HepG2 (cell line): ENCODE data around the gene ANXA11. TPM values are rescaled to one million over a fixed set of nuclear protein-coding genes. Genes with fewer than 3 reads are reported as not detected.
A peak's percentile ranks its signal among the peaks of the same experiment; 100 is the strongest.

ENCODE experiments used
- ATAC-seq: fragments of 200-7000 bp; cut with Tn5 transposase; 3 replicates; pipeline ENCODE4 v1.9.1; 2020; ENCODE audit warnings: mild to moderate bottlenecking, moderate library complexity
- BruUV-seq: library from RNA; stranded (reverse); fragments of 400-500 nt; replicated peaks from 2 replicates; lab custom pipeline; 2021; lab: Mats Ljungman, UMichigan
- CTCF ChIA-PET: fragments of 300-600 bp; formaldehyde crosslinking; extraction: SDS; loops from one replicate; lab custom pipeline; 2021; ENCODE audit warnings: low total read pairs, inconsistent platforms, low intra/inter-chr PET ratio; lab: Yijun Ruan, JAX
- POLR2A ChIA-PET: fragments of 350-600 bp; sonication (Branson Sonifier 250); formaldehyde crosslinking; loops from one replicate; lab custom pipeline; 2020; ENCODE audit warnings: antibody characterized with exemption, inconsistent platforms; lab: Yijun Ruan, JAX
- DNase-seq: peaks from one replicate; pipeline ENCODE4 v3.0.0-alpha.2; 2015; ENCODE audit warnings: low spot score
- FAIRE-seq: peaks from 3 replicates; lab custom pipeline; 2011; peaks lifted over from hg19 to GRCh38; lab: Jason Lieb, UNC
- H2AFZ ChIP-seq: one replicate; pipeline ENCODE4 v1.6.1; 2011; ENCODE audit warnings: low read length, inconsistent platforms
- H3K27ac ChIP-seq: fragments of 300-600 bp; 3 replicates; pipeline ENCODE4 v1.8.0; 2011; ENCODE audit warnings: mixed run types, mild to moderate bottlenecking, mixed read lengths, low read length, inconsistent platforms; ENCODE audit not compliant: insufficient read depth; ENCODE audit errors: extremely low read length
- H3K27me3 ChIP-seq, 2 experiments: fragments of 200-600 bp in 1 of 2; 2 replicates in 1 of 2; 3 replicates in 1 of 2; pipeline versions ENCODE4 v1.6.0 to v1.8.0; 2011; ENCODE audit warnings: low read length in 2 of 2, mild to moderate bottlenecking in 2 of 2, moderate library complexity in 2 of 2, inconsistent platforms in 1 of 2; ENCODE audit not compliant: insufficient read depth in 2 of 2, control insufficient read depth in 1 of 2
- H3K36me3 ChIP-seq, 2 experiments: fragments of 200-600 bp in 1 of 2; replicated peaks in 1 of 2; 2 replicates in 1 of 2; 3 replicates in 1 of 2; pipeline versions ENCODE4 v1.5.1 to v1.8.0; 2011; ENCODE audit warnings: low read length in 2 of 2, inconsistent platforms in 1 of 2; ENCODE audit not compliant: insufficient read depth in 2 of 2, control insufficient read depth in 1 of 2
- H3K4me1 ChIP-seq: 2 replicates; pipeline ENCODE4 v1.5.1; 2012; ENCODE audit warnings: low read length, inconsistent platforms; ENCODE audit not compliant: insufficient read depth
- H3K4me2 ChIP-seq: 2 replicates; pipeline ENCODE4 v1.6.0; 2011; ENCODE audit warnings: low read depth, low read length, inconsistent platforms
- H3K4me3 ChIP-seq, 3 experiments: fragments of 200-600 bp in 1 of 3; sonication (generic), shearing (Covaris generic) in 1 of 3; replicated peaks in 1 of 3; 2 replicates each; pipeline ENCODE4 v1.5.1; 2011 to 2016; ENCODE audit warnings: low read length in 3 of 3, inconsistent platforms in 2 of 3, low read depth in 2 of 3, mild to moderate bottlenecking in 2 of 3, control low read depth in 1 of 3, mixed read lengths in 1 of 3; ENCODE audit not compliant: insufficient read depth in 1 of 3
- H3K79me2 ChIP-seq: one replicate; pipeline ENCODE4 v1.6.1; 2011; ENCODE audit warnings: low read length, inconsistent platforms; ENCODE audit not compliant: insufficient read depth
- H3K9ac ChIP-seq: 2 replicates; pipeline ENCODE4 v1.6.0; 2011; ENCODE audit warnings: mild to moderate bottlenecking, low read depth, low read length, inconsistent platforms; ENCODE audit not compliant: insufficient read depth
- H3K9me3 ChIP-seq: 2 replicates; pipeline ENCODE4 v1.5.1; 2012; ENCODE audit warnings: mild to moderate bottlenecking, low read length
- H4K20me1 ChIP-seq: 2 replicates; pipeline ENCODE4 v1.6.0; 2011; ENCODE audit warnings: inconsistent platforms, mild to moderate bottlenecking, low read length, moderate library complexity; ENCODE audit not compliant: insufficient read depth
- KLF16 ChIP-seq, 2 experiments: sonication (generic) in 1 of 2; formaldehyde crosslinking in 1 of 2; IDR thresholded peaks; 2 replicates each; pipeline versions ENCODE4 v1.6.1 to v1.8.0; 2016 to 2023; ENCODE audit warnings: missing genetic modification reagents in 2 of 2, missing compliant biosample characterization in 1 of 2
- NR1H2 ChIP-seq: sonication (generic); formaldehyde crosslinking; IDR thresholded peaks from 2 replicates; pipeline ENCODE4 v1.8.1; 2022; ENCODE audit warnings: low read depth, missing genetic modification reagents, borderline replicate concordance
- SNRNP70 ChIP-seq: fragments of 200-400 bp; formaldehyde crosslinking; IDR thresholded peaks from 2 replicates; pipeline ENCODE4 v1.6.1; 2017; ENCODE audit warnings: mild to moderate bottlenecking, low read depth, low read length, moderate library complexity
- ZNF256 ChIP-seq: sonication (generic); formaldehyde crosslinking; conservative IDR thresholded peaks from 2 replicates; pipeline ENCODE4 v1.4.0; 2020; ENCODE audit warnings: missing genetic modification reagents
- ZNF629 ChIP-seq: sonication (generic); formaldehyde crosslinking; conservative IDR thresholded peaks from 2 replicates; pipeline ENCODE4 v1.5.0; 2020; ENCODE audit warnings: missing genetic modification reagents
- WGBS: methylation state at CpG from one replicate; pipeline ENCODE4 v1.1.6; 2017; ENCODE audit warnings: low lambda C conversion rate; 5-methylcytosine and 5-hydroxymethylcytosine counted together
- in situ Hi-C: cut with HindIII; loops from 2 replicates; pipeline ENCODE4 v1.10.0; 2017; ENCODE audit warnings: low pct_unique_long_range_greater_than_20kb; ENCODE audit not compliant: extremely low pct_ligation_motif_present
- intact Hi-C: fragments of 100-400 bp; cut with micrococcal nuclease; formaldehyde crosslinking; loops from one replicate; pipeline ENCODE4 v1.10.0; 2022; ENCODE audit not compliant: unreplicated experiment
- polyA plus RNA-seq, 8 experiments: library from polyadenylated mRNA; depleted of rRNA in 3 of 8; stranded (reverse) in 7 of 8; unstranded in 1 of 8; fragments of >200 nt; fragmentation: Illumina TruSeq in 4 of 8; extraction: Trizol in 4 of 8; gene quantifications; 2 replicates each; pipeline versions ENCODE4 v1.2.1 to v1.2.3, GENCODE V29; 2011 to 2016; ENCODE audit warnings: low read depth in 4 of 8, missing spikeins in 1 of 8, mixed read lengths in 1 of 8; ENCODE audit not compliant: insufficient read depth in 1 of 8
- total RNA-seq, 5 experiments: library from RNA; depleted of rRNA; stranded (reverse); fragments of >200 nt; fragmentation: Illumina TruSeq; extraction: Trizol; gene quantifications; 2 replicates each; pipeline ENCODE4 v1.2.3, GENCODE V29; 2016; ENCODE audit warnings: low read depth in 1 of 5
- TF ChIP-seq, protein P1 (sequence below): sonication (generic); formaldehyde crosslinking; IDR thresholded peaks from 2 replicates; pipeline ENCODE4 v1.4.0; 2020; ENCODE audit warnings: missing genetic modification reagents
- TF ChIP-seq, protein P2 (sequence below): sonication (generic); formaldehyde crosslinking; IDR thresholded peaks from 2 replicates; pipeline ENCODE4 v1.4.0; 2020; ENCODE audit warnings: missing genetic modification reagents, borderline replicate concordance
- TF ChIP-seq, protein P3 (sequence below): fragments of 450-650 bp; IDR thresholded peaks from 2 replicates; pipeline ENCODE4 v1.6.1; 2016
- TF ChIP-seq, protein P4 (sequence below): sonication (generic); formaldehyde crosslinking; IDR thresholded peaks from 2 replicates; pipeline ENCODE4 v1.5.0; 2020; ENCODE audit warnings: mild to moderate bottlenecking, missing genetic modification reagents

Gene ANXA11
- total and polyA plus RNA-seq, 2 of the 13 experiments (the other 11 are each of a cell fraction or from before 2014, with no cell fraction given) = 30.6 to 51.5 TPM

DNA sequence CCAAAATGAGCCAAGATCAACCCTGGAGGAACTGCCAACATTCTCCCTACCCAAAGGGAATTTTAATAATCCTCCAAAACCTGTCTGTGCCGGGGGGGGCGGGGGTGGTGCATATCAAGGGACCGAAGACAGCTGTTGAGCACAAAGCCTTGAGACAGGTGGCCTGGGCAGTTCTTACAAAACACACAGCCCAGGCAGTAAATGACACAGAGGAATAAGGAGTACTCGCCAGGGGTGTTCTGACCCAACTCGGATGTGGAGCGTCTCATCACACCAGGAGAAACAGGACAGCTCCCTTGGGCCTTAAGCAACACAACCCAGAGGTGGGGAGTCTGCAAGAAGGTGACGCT lies 37.2 kb downstream of the ANXA11 start (continued):
- no peak for TF ChIP-seq NR1H2
- TF ChIP-seq, protein P1, sequence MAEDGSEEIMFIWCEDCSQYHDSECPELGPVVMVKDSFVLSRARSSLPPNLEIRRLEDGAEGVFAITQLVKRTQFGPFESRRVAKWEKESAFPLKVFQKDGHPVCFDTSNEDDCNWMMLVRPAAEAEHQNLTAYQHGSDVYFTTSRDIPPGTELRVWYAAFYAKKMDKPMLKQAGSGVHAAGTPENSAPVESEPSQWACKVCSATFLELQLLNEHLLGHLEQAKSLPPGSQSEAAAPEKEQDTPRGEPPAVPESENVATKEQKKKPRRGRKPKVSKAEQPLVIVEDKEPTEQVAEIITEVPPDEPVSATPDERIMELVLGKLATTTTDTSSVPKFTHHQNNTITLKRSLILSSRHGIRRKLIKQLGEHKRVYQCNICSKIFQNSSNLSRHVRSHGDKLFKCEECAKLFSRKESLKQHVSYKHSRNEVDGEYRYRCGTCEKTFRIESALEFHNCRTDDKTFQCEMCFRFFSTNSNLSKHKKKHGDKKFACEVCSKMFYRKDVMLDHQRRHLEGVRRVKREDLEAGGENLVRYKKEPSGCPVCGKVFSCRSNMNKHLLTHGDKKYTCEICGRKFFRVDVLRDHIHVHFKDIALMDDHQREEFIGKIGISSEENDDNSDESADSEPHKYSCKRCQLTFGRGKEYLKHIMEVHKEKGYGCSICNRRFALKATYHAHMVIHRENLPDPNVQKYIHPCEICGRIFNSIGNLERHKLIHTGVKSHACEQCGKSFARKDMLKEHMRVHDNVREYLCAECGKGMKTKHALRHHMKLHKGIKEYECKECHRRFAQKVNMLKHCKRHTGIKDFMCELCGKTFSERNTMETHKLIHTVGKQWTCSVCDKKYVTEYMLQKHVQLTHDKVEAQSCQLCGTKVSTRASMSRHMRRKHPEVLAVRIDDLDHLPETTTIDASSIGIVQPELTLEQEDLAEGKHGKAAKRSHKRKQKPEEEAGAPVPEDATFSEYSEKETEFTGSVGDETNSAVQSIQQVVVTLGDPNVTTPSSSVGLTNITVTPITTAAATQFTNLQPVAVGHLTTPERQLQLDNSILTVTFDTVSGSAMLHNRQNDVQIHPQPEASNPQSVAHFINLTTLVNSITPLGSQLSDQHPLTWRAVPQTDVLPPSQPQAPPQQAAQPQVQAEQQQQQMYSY = no peak
- TF ChIP-seq KLF16 (CRISPR knock-in tag; IDR thresholded peaks at IDR 0.05) = no peak
- TF ChIP-seq, protein P2, sequence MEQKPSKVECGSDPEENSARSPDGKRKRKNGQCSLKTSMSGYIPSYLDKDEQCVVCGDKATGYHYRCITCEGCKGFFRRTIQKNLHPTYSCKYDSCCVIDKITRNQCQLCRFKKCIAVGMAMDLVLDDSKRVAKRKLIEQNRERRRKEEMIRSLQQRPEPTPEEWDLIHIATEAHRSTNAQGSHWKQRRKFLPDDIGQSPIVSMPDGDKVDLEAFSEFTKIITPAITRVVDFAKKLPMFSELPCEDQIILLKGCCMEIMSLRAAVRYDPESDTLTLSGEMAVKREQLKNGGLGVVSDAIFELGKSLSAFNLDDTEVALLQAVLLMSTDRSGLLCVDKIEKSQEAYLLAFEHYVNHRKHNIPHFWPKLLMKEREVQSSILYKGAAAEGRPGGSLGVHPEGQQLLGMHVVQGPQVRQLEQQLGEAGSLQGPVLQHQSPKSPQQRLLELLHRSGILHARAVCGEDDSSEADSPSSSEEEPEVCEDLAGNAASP (CRISPR knock-in tag) = no peak
- TF ChIP-seq ZNF629 (CRISPR knock-in tag) = no peak
- no peak for TF ChIP-seq SNRNP70
- TF ChIP-seq ZNF256 = no peak

DNA sequence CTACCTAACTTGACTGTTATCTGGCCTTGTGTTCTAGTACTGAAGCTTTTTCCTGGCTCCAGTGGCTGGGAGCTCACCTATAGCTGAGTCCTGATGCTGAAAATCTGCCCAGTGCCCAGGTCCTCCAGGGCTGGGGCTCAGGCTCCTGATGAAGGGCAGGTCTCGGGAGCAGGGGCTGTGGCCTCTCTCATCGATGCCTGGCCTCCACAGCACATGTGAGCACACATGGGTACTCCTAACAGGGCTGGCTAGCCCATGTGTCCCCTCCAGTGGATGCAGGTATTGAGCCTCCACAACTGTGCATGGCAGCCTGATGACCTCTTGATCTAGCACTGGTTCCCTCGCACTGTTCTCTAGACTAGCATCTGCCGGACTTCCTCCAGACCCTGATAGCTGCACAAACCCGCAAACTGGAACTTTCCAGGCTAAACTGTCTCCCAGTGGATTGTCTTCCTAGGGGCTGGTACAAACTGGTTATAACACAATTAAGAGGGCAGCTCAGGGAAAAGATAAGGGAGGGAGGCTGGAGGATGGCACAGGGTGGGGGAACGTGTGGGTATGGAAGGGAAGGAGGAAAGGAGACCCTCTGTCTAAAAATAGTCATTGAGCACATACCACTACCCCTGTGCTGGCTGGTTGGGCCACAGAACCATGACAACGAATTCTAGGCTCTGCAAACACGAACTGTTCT lies 37.7 kb downstream of the ANXA11 start:
- Histone ChIP-seq H4K20me1 (no peaks in the 10 kb centered on the region), H3K4me2 (no peak overlapping the region), H2AFZ (no peak overlapping the region), H3K9ac (no peak overlapping the region), H3K4me3 (no peak overlapping the region), H3K4me1 (no peaks in the 10 kb centered on the region), H3K36me3 (peaks cover 9 to 30% of the 10 kb centered on the region in 2 experiments; a peak in 4 of 5 replicates), H3K9me3 (no peaks in the 10 kb centered on the region), H3K27me3 (no peaks in the 10 kb centered on the region), H3K79me2 (no peaks in the 10 kb centered on the region), H3K27ac (no peak overlapping the region)
- ChIA-PET POLR2A (no interaction called here), CTCF (no interaction called here)
- intact Hi-C loops = loop anchor here (2.0 kb wide), 2 partner anchors 25 to 55 kb away; no protein-coding TSS in a partner anchor
- TF ChIP-seq, protein P3, sequence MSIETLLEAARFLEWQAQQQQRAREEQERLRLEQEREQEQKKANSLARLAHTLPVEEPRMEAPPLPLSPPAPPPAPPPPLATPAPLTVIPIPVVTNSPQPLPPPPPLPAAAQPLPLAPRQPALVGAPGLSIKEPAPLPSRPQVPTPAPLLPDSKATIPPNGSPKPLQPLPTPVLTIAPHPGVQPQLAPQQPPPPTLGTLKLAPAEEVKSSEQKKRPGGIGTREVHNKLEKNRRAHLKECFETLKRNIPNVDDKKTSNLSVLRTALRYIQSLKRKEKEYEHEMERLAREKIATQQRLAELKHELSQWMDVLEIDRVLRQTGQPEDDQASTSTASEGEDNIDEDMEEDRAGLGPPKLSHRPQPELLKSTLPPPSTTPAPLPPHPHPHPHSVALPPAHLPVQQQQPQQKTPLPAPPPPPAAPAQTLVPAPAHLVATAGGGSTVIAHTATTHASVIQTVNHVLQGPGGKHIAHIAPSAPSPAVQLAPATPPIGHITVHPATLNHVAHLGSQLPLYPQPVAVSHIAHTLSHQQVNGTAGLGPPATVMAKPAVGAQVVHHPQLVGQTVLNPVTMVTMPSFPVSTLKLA = peak; percentile 34; the same call in 1 of the 2 replicates
- TF ChIP-seq, protein P4, sequence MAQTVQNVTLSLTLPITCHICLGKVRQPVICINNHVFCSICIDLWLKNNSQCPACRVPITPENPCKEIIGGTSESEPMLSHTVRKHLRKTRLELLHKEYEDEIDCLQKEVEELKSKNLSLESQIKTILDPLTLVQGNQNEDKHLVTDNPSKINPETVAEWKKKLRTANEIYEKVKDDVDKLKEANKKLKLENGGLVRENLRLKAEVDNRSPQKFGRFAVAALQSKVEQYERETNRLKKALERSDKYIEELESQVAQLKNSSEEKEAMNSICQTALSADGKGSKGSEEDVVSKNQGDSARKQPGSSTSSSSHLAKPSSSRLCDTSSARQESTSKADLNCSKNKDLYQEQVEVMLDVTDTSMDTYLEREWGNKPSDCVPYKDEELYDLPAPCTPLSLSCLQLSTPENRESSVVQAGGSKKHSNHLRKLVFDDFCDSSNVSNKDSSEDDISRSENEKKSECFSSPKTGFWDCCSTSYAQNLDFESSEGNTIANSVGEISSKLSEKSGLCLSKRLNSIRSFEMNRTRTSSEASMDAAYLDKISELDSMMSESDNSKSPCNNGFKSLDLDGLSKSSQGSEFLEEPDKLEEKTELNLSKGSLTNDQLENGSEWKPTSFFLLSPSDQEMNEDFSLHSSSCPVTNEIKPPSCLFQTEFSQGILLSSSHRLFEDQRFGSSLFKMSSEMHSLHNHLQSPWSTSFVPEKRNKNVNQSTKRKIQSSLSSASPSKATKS (CRISPR knock-in tag) = no peak
- WGBS = 95% methylated on average over 6 of the region's 8 CpGs
- ATAC-seq (no peak), FAIRE-seq (no peak), DNase-seq (no peak)
- BruUV-seq = no TSS peak
- in situ Hi-C loops = no loop called here
